ENCODE data around the gene SNCB.

- TF ChIP-seq CTCF (IDR thresholded peaks at IDR 0.05), result no peak
- no peak for TF ChIP-seq POLR2A (IDR thresholded peaks at IDR 0.05)
Measured at GRCh38 chr5:176630681-176631222, 418 bp upstream of the SNCB start.

Data from vagina (tissue), 2 donors.